SU-DHL-6 (cell line): ENCODE results near the gene PPP1R9B.

Experiments used
- CTCF ChIP-seq: fragments of 200-600 bp; sonication (generic); IDR thresholded peaks from one replicate; pipeline ENCODE4 v1.5.1; 2017; ENCODE audit warnings: antibody characterized with exemption, mild to moderate bottlenecking, low read length, moderate library complexity; ENCODE audit not compliant: insufficient read depth, poor library complexity, severe bottlenecking
- EZH2phosphoT487 ChIP-seq: fragments of 200-600 bp; sonication (generic), shearing (Covaris generic); conservative IDR thresholded peaks from 2 replicates; pipeline ENCODE4 v1.6.1; 2018; ENCODE audit warnings: mild to moderate bottlenecking, antibody characterized with exemption, low read length, moderate library complexity, mixed read lengths

- no peak for TF ChIP-seq CTCF
- no peak for TF ChIP-seq EZH2phosphoT487
These were observed 21.1 kb downstream of the PPP1R9B start for GRCh38 chr17:50129353-50129727.
